GM19324 (cell line): ENCODE measurements around the gene PRDM16.

ENCODE experiments used
- ATAC-seq: cut with Tn5 transposase; IDR thresholded peaks from one replicate; pipeline ENCODE4 v1.9.1; 2021; ENCODE audit warnings: mild to moderate bottlenecking, moderate library complexity; ENCODE audit not compliant: unreplicated experiment, low FRiP score

The PRDM16 gene

GRCh38 chr1:3411806-3412205 is 342.8 kb downstream of the PRDM16 start:
- ATAC-seq = no peak

- ATAC-seq = no peak
Measured at GRCh38 chr1:3412376-3412775, 343.4 kb downstream of the PRDM16 start.

- ATAC-seq = no peak
Measured at GRCh38 chr1:3413975-3414710, 345.1 kb downstream of the PRDM16 start.

- no peak for ATAC-seq
Measured at GRCh38 chr1:3415260-3416090, 346.5 kb downstream of the PRDM16 start.

GRCh38 chr1:3417082-3417739 is 348.2 kb downstream of the PRDM16 start:
- no peak for ATAC-seq

GRCh38 chr1:3417934-3418333 is 348.9 kb downstream of the PRDM16 start:
- no peak for ATAC-seq

- no peak for ATAC-seq
Measured at GRCh38 chr1:3418600-3418999, 349.6 kb downstream of the PRDM16 start.

GRCh38 chr1:3419415-3420204 is 350.6 kb downstream of the PRDM16 start:
- ATAC-seq = no peak

GRCh38 chr1:3420218-3420951 is 351.4 kb downstream of the PRDM16 start:
- no peak for ATAC-seq

GRCh38 chr1:3422638-3423037 is 353.6 kb downstream of the PRDM16 start:
- ATAC-seq = no peak

- no peak for ATAC-seq
Measured at GRCh38 chr1:3423245-3423829, 354.3 kb downstream of the PRDM16 start.

GRCh38 chr1:3423896-3424611 is 355.1 kb downstream of the PRDM16 start:
- no peak for ATAC-seq

GRCh38 chr1:3425486-3426215 is 356.6 kb downstream of the PRDM16 start:
- ATAC-seq = no peak

- no peak for ATAC-seq
Measured at GRCh38 chr1:3426956-3427535, 358.0 kb downstream of the PRDM16 start.

GRCh38 chr1:3427711-3428704 is 359.0 kb downstream of the PRDM16 start:
- ATAC-seq = no peak

GRCh38 chr1:3428899-3429298 is 359.9 kb downstream of the PRDM16 start:
- no peak for ATAC-seq

- no peak for ATAC-seq
Measured at GRCh38 chr1:3429320-3429719, 360.3 kb downstream of the PRDM16 start.
